NOMO-1 (cell line): ENCODE results near the gene CRELD1.
"Not testable (repeated sequence)": the region's sequence is repeated elsewhere in the genome, so short reads cannot be mapped to it uniquely, and the experiment has no call there.

ENCODE experiments used
- DNase-seq, 2 experiments: peaks; one replicate each; lab custom pipeline; 2025; ENCODE audit not compliant: unreplicated experiment in 2 of 2; lab: John Stamatoyannopoulos, UW

Gene CRELD1

GRCh38 chr3:9932843-9933560 is 632 bp upstream of the CRELD1 start:
- peak; percentile 78 to 80 for DNase-seq

- DNase-seq: peak in 1 of 2 experiments; percentile 60
These were observed 594 bp downstream of the CRELD1 start for GRCh38 chr3:9934235-9934621.

- DNase-seq: no peak
These were observed 1.4 kb downstream of the CRELD1 start for GRCh38 chr3:9934993-9935392.

- no peak for DNase-seq
These were observed 2.4 kb downstream of the CRELD1 start for GRCh38 chr3:9935966-9936510.

- DNase-seq: no peak
These were observed 4.0 kb downstream of the CRELD1 start for GRCh38 chr3:9937486-9938238.

- no peak for DNase-seq
These were observed 5.3 kb downstream of the CRELD1 start for GRCh38 chr3:9938966-9939365.

- DNase-seq: not testable (repeated sequence)
These were observed 6.3 kb downstream of the CRELD1 start for GRCh38 chr3:9939906-9940305.

GRCh38 chr3:9940746-9941145 is 7.1 kb downstream of the CRELD1 start:
- DNase-seq: no peak

GRCh38 chr3:9942164-9942563 is 8.5 kb downstream of the CRELD1 start:
- DNase-seq: no peak

GRCh38 chr3:9942934-9943690 is 9.5 kb downstream of the CRELD1 start:
- DNase-seq: no peak

GRCh38 chr3:9944271-9944670 is 10.6 kb downstream of the CRELD1 start:
- DNase-seq: no peak

- DNase-seq: no peak
These were observed 11.7 kb downstream of the CRELD1 start for GRCh38 chr3:9945358-9945757.

- no peak for DNase-seq
These were observed 12.7 kb downstream of the CRELD1 start for GRCh38 chr3:9946112-9947024.

GRCh38 chr3:9947025-9947995 is 13.7 kb downstream of the CRELD1 start:
- no peak for DNase-seq

- no peak for DNase-seq
These were observed 15.0 kb downstream of the CRELD1 start for GRCh38 chr3:9948586-9948985.

GRCh38 chr3:9949115-9949514 is 15.5 kb downstream of the CRELD1 start:
- no peak for DNase-seq

- DNase-seq: no peak
These were observed 16.0 kb downstream of the CRELD1 start for GRCh38 chr3:9949626-9950025.

GRCh38 chr3:9951126-9951525 is 17.5 kb downstream of the CRELD1 start:
- no peak for DNase-seq

- DNase-seq: no peak
These were observed 17.9 kb downstream of the CRELD1 start for GRCh38 chr3:9951598-9951961.
